Retinal pigment epithelial cell (primary cell): Measurements from ENCODE around the gene GRIP2.

Experiments
- DNase-seq: peaks from one replicate; pipeline ENCODE4 v3.0.0-alpha.2; 2010; ENCODE audit warnings: low read depth
- H3K4me3 ChIP-seq: 2 replicates; pipeline ENCODE4 v1.5.1; 2011; ENCODE audit warnings: mild to moderate bottlenecking, low read length, control low read depth, moderate library complexity
- CTCF ChIP-seq: conservative IDR thresholded peaks from 2 replicates; pipeline ENCODE4 v1.5.1; 2011; ENCODE audit warnings: low read depth, low read length, control low read depth, inconsistent platforms

The GRIP2 gene

GRCh38 chr3:14490831-14491230 lies 49.3 kb downstream of the GRIP2 start:
- TF ChIP-seq CTCF, result no peak
- DNase-seq, result no peak
- H3K4me3 ChIP-seq, result no peak overlapping the region

DNA sequence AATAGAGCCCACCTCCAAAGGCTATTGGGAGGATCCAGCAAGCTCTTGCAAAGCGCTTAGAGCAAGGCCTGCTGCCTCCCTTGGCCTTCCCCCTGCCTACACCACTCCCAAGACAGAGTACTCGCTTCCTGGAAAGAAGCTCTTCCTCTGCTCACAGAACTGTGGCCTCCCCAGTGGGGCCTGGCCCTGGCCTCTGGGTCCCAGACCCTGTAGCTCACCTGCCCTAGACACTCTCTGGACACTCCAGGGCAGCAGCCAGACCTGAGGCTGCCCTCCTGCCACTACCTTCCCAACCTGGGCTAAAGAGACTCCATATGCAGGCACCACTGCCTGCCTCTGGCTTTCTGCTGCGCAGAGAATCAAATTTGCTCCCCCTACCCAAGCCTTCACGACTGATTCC lies 49.9 kb downstream of the GRIP2 start:
- no peak for DNase-seq
- no peak overlapping the region for H3K4me3 ChIP-seq
- TF ChIP-seq CTCF, result no peak

DNA sequence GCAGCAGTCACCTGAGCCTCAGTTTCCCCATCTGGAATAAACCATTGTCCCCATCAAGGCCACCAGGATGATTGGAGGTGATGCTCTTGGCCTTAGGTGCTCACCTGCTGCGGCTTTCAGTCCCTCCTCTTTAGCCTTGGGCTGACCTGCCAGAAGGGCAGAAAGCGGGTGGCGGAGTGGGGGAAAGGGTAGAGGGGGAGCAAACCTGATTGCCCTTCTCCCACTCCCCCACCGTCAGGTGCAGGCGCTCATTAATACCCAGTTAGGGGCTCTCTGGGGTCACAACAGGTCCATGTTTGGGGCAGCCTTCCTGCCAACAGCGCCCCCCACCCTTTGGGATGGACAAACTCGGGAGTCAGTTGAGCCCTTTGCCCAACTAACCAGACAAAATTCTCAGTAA lies 50.5 kb downstream of the GRIP2 start:
- H3K4me3 ChIP-seq, result no peak overlapping the region
- no peak for TF ChIP-seq CTCF
- DNase-seq, result no peak

DNA sequence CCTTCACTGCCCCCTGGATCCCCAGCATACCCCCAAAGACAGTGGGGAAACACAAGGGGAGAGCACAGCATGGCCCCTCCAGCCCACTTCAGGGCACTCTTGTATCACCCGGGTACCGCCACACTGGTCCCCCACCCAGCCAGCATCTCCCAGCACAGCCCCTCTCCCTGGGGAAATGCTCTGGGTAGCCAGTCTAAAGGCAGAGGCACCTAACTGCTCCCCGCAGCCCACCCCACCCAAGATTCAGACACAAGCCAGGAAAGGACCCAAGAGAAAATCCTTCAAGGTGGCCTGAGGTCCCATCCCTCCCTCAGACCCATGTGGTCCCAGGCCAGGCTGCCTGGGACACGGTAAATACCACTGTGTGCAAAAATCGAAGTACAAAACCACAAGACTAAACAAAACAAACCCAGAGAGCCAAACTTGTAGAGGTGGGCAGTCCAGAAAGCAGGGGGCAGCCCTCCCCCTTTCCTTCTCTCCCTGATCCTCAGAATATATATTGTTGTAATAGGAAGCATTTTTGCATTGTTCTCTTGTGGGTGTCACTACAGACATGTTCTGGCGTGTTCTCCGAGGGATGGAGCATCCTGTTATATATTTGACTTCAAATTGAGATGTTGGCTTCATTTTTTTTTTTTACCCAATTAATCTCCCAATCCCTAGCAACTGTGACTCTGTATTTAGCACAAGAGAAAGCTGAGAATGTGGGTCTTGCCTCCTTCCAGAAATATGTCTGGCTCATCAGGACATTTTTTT lies 51.7 kb downstream of the GRIP2 start:
- TF ChIP-seq CTCF, result no peak
- DNase-seq, result no peak
- no peak overlapping the region for H3K4me3 ChIP-seq

- DNase-seq, result no peak
- no peak overlapping the region for H3K4me3 ChIP-seq
- no peak for TF ChIP-seq CTCF
Measured at GRCh38 chr3:14487821-14488220, 52.3 kb downstream of the GRIP2 start.

GRCh38 chr3:14487086-14487485 lies 53.1 kb downstream of the GRIP2 start:
- no peak overlapping the region for H3K4me3 ChIP-seq
- TF ChIP-seq CTCF, result no peak
- DNase-seq, result no peak

DNA sequence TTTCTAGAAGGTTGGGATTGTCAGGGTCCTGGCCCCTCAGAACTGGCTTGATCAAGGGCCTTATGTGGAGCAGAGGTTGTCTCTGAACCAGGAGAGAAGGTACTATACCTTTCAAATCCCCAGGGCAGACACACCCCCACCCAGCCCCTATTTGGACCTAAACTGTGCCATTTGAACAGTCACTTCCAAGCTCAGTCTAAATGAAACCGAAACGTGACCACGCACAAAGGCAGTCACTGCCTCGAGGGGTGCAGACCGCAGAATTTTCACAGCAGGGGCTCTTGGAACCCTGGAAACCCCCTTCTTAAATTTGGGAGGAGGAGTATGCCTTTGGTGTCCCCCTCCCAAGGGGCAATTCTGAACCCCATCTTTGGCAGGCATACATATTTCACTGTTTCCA lies 53.7 kb downstream of the GRIP2 start:
- H3K4me3 ChIP-seq, result no peak overlapping the region
- no peak for DNase-seq
- no peak for TF ChIP-seq CTCF
